ENCODE measurements around the gene IL1R2. TPM values are rescaled to one million over a fixed set of nuclear protein-coding genes. Genes with fewer than 3 reads are reported as not detected.

Gene IL1R2
- total RNA-seq, 2 donors from 2014 or later, result 0.73 TPM; not detected in 1

- Mint-ChIP-seq H3K36me3 (ENCODE audit: low read depth) (no peaks in the 10 kb centered on the region), H3K9me3 (peaks cover 8% of the 10 kb centered on the region), H3K27me3 (ENCODE audit: insufficient read depth) (no peaks in the 10 kb centered on the region), H3K4me3 (no peak overlapping the region), H3K4me1 (no peaks in the 10 kb centered on the region), H3K27ac (no peak overlapping the region)
- Histone ChIP-seq H3K9ac (ENCODE audit: extremely low read depth, low read length, poor library complexity, severe bottlenecking) (no peak overlapping the region), H3K4me1 (ENCODE audit: control insufficient read depth, insufficient read depth, low read length) (no peaks in the 10 kb centered on the region), H3K9me3 (ENCODE audit: control insufficient read depth, low read length) (peaks cover 5% of the 10 kb centered on the region), H3K4me3 (ENCODE audit: low read length) (no peak overlapping the region), H3K27ac (ENCODE audit: low read depth, low read length) (no peak overlapping the region), H3K27me3 (ENCODE audit: control insufficient read depth, insufficient read depth, low read length, poor library complexity, severe bottlenecking) (no peaks in the 10 kb centered on the region), H3K36me3 (ENCODE audit: control insufficient read depth, insufficient read depth, low read length) (no peaks in the 10 kb centered on the region)
- TF ChIP-seq CTCF (conservative IDR thresholded peaks at IDR 0.05), result no peak
- no peak for DNase-seq
- 88% methylated on average over 8 of the region's 11 CpGs; no CpG with 5 or more reads in 1 of the 2 experiments for WGBS, 2 experiments (ENCODE audit: insufficient coverage in 1 of 2, insufficient read length in 1 of 2)
Observed at GRCh38 chr2:101962309-101962708, 29.5 kb upstream of the IL1R2 start.

- H3K9me3 Mint-ChIP-seq, result no peaks in the 10 kb centered on the region
- H3K4me3 ChIP-seq (ENCODE audit: low read length), result no peak overlapping the region
Observed at GRCh38 chr2:101963198-101963597, 28.6 kb upstream of the IL1R2 start.

GRCh38 chr2:101967826-101968513 is 23.8 kb upstream of the IL1R2 start:
- Mint-ChIP-seq H3K4me3 (no peak overlapping the region), H3K9me3 (peaks cover 9% of the 10 kb centered on the region), H3K36me3 (ENCODE audit: low read depth) (no peaks in the 10 kb centered on the region), H3K27me3 (ENCODE audit: insufficient read depth) (no peaks in the 10 kb centered on the region), H3K27ac (no peak overlapping the region), H3K4me1 (peaks cover 7% of the 10 kb centered on the region)
- peaks cover 17% of the 10 kb centered on the region for H3K9me3 ChIP-seq (ENCODE audit: control insufficient read depth, low read length)
- no peaks in the 10 kb centered on the region for H3K36me3 ChIP-seq (ENCODE audit: control insufficient read depth, insufficient read depth, low read length)
- no peak overlapping the region for H3K4me3 ChIP-seq (ENCODE audit: low read length)
- DNase-seq, result no peak
- H3K4me1 ChIP-seq (ENCODE audit: control insufficient read depth, insufficient read depth, low read length), result peaks cover 4% of the 10 kb centered on the region
- H3K27ac ChIP-seq (ENCODE audit: low read depth, low read length), result no peak overlapping the region
- no peaks in the 10 kb centered on the region for H3K27me3 ChIP-seq (ENCODE audit: control insufficient read depth, insufficient read depth, low read length, poor library complexity, severe bottlenecking)
- TF ChIP-seq CTCF (conservative IDR thresholded peaks at IDR 0.05), result no peak
- H3K9ac ChIP-seq (ENCODE audit: extremely low read depth, low read length, poor library complexity, severe bottlenecking), result no peak overlapping the region
- WGBS, 2 experiments (ENCODE audit: insufficient coverage in 1 of 2, insufficient read length in 1 of 2), result 95 to 97% methylated on average over 3 to 7 of the region's 7 CpGs

More at GRCh38 chr2:101963198-101963597, 28.6 kb upstream of the IL1R2 start:
- DNase-seq, result no peak
- Mint-ChIP-seq H3K27me3 (ENCODE audit: insufficient read depth) (no peaks in the 10 kb centered on the region), H3K4me3 (no peak overlapping the region), H3K27ac (no peak overlapping the region), H3K4me1 (peaks cover 4% of the 10 kb centered on the region), H3K36me3 (ENCODE audit: low read depth) (no peaks in the 10 kb centered on the region)
- H3K4me1 ChIP-seq (ENCODE audit: control insufficient read depth, insufficient read depth, low read length), result peaks cover 4% of the 10 kb centered on the region
- no peak overlapping the region for H3K9ac ChIP-seq (ENCODE audit: extremely low read depth, low read length, poor library complexity, severe bottlenecking)
- H3K9me3 ChIP-seq (ENCODE audit: control insufficient read depth, low read length), result no peaks in the 10 kb centered on the region
- no peak overlapping the region for H3K27ac ChIP-seq (ENCODE audit: low read depth, low read length)
- WGBS, 2 experiments (ENCODE audit: insufficient coverage in 1 of 2, insufficient read length in 1 of 2), result 92 to 100% methylated on average over 2 to 4 of the region's 4 CpGs
- no peaks in the 10 kb centered on the region for H3K27me3 ChIP-seq (ENCODE audit: control insufficient read depth, insufficient read depth, low read length, poor library complexity, severe bottlenecking)
- no peak for TF ChIP-seq CTCF (conservative IDR thresholded peaks at IDR 0.05)
- no peaks in the 10 kb centered on the region for H3K36me3 ChIP-seq (ENCODE audit: control insufficient read depth, insufficient read depth, low read length)

All from endodermal cell (in vitro differentiated cells).